BE2C (cell line): ENCODE measurements around the gene CDC123.

Experiments used
- DNase-seq: peaks from one replicate; pipeline ENCODE4 v3.0.0-alpha.2; 2020
- H3K27me3 ChIP-seq: fragments of 250-450 bp; sonication (Bioruptor Pico); 2 replicates; pipeline ENCODE4 v1.5.1; 2020; ENCODE audit warnings: mild to moderate bottlenecking
- H3K36me3 ChIP-seq: fragments of 250-450 bp; sonication (Bioruptor Pico); 2 replicates; pipeline ENCODE4 v1.5.1; 2020; ENCODE audit warnings: mild to moderate bottlenecking
- H3K4me1 ChIP-seq: fragments of 250-450 bp; sonication (Bioruptor Pico); 2 replicates; pipeline ENCODE4 v1.5.1; 2020
- H3K4me3 ChIP-seq: 2 replicates; pipeline ENCODE4 v1.5.1; 2011; ENCODE audit warnings: low read depth, low read length
- H3K9me3 ChIP-seq: fragments of 250-450 bp; sonication (Bioruptor Pico); 2 replicates; pipeline ENCODE4 v1.5.1; 2020
- CTCF ChIP-seq: IDR thresholded peaks from 2 replicates; pipeline ENCODE4 v1.5.1; 2012; ENCODE audit warnings: mild to moderate bottlenecking, low read depth, low read length

Gene CDC123

GRCh38 chr10:12235116-12235694 lies 39.2 kb downstream of the CDC123 start:
- H3K4me1 ChIP-seq: no peaks in the 10 kb centered on the region
- no peak for DNase-seq
- peaks cover 56% of the 10 kb centered on the region for H3K36me3 ChIP-seq

DNA sequence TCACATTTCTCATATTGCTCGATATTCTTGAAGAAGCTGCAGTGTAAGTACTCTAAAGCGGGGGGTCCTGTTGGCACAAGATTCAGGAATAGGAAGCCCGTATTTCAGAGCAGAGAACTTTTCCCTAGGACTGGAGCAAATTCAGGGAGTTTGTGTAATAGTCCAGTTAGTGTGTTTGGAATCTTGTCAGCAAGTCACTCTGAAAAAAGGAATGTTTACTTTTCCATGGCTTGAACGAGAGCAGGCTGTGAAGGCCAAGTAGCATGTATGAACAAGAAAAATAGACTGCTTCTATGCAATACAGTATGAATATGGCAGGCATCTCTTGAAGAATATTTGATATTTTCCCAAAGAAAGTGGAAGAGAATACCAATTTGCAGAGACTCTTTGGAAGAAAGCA lies 39.8 kb downstream of the CDC123 start:
- Histone ChIP-seq H3K4me1 (no peaks in the 10 kb centered on the region), H3K9me3 (no peaks in the 10 kb centered on the region), H3K36me3 (peaks cover 51% of the 10 kb centered on the region), H3K27me3 (no peaks in the 10 kb centered on the region), H3K4me3 (no peak overlapping the region)
- DNase-seq: no peak
- TF ChIP-seq CTCF: no peak

More at GRCh38 chr10:12235116-12235694, 39.2 kb downstream of the CDC123 start:
- no peak for TF ChIP-seq CTCF
- Histone ChIP-seq H3K27me3 (no peaks in the 10 kb centered on the region), H3K9me3 (no peaks in the 10 kb centered on the region), H3K4me3 (no peak overlapping the region)

GRCh38 chr10:12237265-12238220 lies 41.6 kb downstream of the CDC123 start:
- Histone ChIP-seq H3K9me3 (no peaks in the 10 kb centered on the region), H3K4me1 (no peaks in the 10 kb centered on the region), H3K27me3 (no peaks in the 10 kb centered on the region), H3K36me3 (peaks cover 43% of the 10 kb centered on the region), H3K4me3 (no peak overlapping the region)
- DNase-seq: no peak
- no peak for TF ChIP-seq CTCF

- H3K4me1 ChIP-seq: no peaks in the 10 kb centered on the region
- H3K36me3 ChIP-seq: peaks cover 41% of the 10 kb centered on the region
- TF ChIP-seq CTCF: no peak
- no peaks in the 10 kb centered on the region for H3K9me3 ChIP-seq
- no peak for DNase-seq
- no peak overlapping the region for H3K4me3 ChIP-seq
- no peaks in the 10 kb centered on the region for H3K27me3 ChIP-seq
Observed at GRCh38 chr10:12238821-12239220, 42.8 kb downstream of the CDC123 start.

GRCh38 chr10:12241810-12242529 lies 46.0 kb downstream of the CDC123 start:
- H3K9me3 ChIP-seq: no peaks in the 10 kb centered on the region
- no peaks in the 10 kb centered on the region for H3K4me1 ChIP-seq
- no peak overlapping the region for H3K4me3 ChIP-seq
- peaks cover 35% of the 10 kb centered on the region for H3K36me3 ChIP-seq
- DNase-seq: no peak
- TF ChIP-seq CTCF: no peak
- H3K27me3 ChIP-seq: no peaks in the 10 kb centered on the region
